M059J (cell line): ENCODE data around the gene SHB. TPM values are rescaled to one million over a fixed set of nuclear protein-coding genes. Genes with fewer than 3 reads are reported as not detected.

Experiments used
- DNase-seq: peaks from one replicate; pipeline ENCODE4 v3.0.0-alpha.2; 2012; ENCODE audit warnings: low read depth
- total RNA-seq: library from RNA; depleted of rRNA; stranded (reverse); fragments of >200 nt; shearing (Covaris generic); gene quantifications from 2 replicates; pipeline ENCODE4 v1.2.3, GENCODE V29; 2014

The SHB gene
- total RNA-seq, 1 experiment from 2014 or later, result 25.6 TPM

DNA sequence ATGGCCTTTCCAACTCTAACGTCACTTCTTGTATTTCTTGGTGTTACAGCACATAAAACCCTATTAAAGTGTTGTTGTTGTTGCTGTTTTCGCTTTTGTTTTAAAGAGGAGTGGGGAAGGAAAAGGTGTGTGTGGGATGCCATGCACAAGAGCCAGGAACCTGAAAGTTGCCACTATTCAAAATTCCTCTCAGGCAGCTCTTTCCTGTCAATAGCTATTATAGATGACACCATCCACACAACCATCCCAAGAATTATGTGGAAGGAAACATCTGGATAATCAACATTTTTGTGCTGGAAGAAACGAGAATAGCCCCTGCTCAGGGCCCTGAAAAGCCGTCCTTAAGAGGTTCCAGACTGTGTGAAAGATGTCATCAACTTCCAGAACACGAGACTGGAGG is 79.3 kb downstream of the SHB start:
- no peak for DNase-seq

DNA sequence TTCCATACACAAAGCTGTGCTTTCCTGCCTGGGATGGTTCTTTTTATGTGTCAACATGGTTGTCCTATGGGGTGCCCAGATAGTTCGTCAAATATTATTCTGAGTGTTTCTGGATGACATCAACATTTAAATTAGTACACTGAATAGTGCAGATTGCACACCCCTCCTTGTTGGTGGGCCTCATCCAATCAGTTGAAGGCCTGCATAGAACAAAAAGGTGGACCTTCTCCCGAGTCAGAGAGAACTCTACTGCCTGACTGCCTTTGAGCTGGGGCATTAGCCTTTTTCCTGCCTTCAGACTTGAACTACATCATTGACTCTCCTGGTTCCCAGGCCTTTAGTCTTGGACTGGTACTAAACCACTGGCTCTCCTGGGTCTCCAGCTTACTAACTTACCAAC is 80.4 kb downstream of the SHB start:
- DNase-seq, result no peak

DNA sequence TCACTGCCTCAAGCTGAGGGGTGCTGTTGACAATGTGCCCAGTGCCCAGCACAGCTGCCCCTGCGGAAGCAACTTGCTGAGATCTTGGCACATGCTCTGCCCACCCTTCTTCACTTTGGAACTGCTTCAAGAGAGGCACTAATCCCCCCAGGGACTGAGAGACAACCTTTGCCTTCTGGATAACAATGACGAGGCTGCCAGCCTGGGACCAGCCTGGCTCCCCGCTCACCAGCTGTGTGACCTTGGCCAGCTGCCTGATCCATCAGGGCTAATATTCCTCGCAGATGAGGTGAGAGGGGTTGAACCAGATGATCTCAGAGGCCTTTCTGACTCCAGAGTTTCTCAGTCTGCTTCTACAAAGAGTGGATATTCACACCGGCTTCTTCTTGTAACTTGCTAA is 81.0 kb downstream of the SHB start:
- no peak for DNase-seq

DNA sequence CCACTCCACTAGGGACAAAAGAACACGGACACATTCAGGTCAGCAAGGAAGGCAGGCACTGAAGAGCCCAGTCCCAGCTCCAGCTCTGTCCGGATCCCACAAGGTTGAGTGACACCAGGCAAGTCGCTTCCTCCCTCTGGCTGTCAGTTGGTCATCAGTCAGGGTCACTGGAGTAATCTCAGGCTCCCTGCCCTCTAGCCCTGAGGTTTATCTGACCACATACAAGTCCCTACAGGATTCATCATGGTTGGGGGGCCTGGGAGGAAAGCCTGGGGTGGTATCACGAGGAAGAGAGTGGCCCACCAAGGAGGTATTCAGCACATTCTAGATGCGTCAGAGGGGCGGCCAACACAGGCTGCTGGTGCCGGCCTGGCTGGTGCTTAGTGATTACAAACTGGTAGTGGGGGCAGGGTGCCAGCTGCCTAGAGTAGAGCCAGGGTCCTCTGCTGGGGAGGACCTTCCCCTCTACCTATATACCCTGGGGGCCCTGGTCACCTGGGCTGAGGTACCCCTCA is 81.5 kb downstream of the SHB start:
- DNase-seq, result no peak

DNA sequence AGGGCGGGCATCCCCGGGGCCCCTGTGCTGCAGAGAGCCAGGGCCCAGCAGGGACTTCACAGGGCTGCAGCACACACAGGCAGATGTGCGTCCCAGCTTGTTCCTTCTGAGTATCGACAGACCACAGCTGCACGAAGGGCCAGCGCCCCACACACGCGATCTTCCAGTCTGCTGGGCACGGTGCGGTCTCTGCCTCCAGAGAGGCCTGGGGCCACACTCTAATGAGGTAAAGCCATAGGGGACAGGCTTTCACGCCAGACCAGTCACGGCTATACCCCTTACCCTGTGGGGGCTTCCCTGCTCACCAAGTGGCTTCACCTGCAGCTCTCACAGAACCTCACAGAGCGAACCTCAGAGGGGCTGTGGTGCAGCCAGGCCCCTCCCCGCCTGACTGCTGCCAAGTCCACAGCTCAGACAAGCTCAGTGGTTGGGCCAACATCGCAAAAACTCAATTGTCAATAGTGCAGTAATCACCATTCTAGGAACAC is 82.2 kb downstream of the SHB start:
- no peak for DNase-seq

DNA sequence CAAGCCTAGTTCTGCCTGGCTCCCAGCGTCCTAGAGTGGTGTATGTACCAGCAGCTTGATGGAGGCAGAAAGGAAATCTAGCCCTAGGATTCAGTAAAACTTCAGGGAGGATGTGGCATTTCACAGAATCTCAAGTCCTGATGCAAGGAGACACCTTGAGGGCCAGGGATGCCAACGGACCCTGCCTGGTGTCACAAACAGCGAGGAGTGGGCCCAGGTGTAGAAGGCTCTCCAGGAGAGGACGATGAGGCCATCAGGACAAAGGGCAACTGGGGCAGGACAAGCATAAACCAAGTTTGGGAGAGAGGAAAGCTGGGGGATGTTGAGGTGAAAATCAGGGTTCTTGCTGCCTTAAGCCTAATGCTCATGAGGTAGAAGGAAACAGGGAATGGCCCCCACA is 83.0 kb downstream of the SHB start:
- DNase-seq, result no peak

DNA sequence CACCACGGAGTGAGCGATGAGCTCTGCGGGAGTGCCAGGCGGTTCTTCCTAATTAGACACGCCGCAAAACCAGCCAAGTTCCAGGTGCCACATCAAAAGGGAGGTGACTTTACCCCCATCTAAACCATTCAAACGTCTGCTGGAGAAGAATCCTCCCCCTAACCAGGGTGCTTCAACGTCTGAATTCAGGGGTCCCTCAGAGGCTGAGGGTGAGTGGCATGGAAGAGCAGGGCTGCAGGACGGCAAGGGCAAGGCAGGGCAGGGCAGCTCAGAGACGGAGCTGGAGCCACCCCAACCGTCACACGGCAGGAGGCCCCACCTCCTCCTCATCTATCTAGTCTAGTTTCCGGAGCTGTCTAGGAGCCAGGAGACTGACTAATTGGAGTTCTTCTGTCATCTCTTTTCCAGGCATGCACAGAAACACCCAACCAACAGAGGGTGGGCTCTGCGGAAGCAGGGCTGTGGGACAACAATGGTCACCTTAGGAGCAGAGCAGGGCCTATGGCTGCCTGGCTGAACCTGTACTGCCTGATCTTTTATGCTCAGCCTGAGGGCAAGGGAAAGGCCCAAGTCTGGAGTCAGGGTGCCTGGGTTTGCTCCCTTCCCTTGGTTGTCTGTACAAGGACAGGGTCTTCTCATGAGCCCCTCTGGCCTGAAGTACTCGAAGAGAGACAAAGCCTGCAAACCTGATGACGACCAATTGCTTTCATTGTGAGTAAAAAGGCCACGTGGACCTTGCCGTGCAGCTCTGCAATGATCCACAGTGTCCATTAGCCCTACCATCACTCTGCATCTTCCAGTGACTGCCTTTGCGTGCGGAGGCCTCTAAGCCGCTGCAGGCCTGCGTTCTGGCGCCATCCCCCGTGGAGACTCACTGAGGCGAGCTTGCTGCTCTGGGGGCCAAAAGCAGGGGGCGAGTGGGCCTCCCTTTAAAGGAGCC is 84.1 kb downstream of the SHB start:
- peak; percentile 32 for DNase-seq

DNA sequence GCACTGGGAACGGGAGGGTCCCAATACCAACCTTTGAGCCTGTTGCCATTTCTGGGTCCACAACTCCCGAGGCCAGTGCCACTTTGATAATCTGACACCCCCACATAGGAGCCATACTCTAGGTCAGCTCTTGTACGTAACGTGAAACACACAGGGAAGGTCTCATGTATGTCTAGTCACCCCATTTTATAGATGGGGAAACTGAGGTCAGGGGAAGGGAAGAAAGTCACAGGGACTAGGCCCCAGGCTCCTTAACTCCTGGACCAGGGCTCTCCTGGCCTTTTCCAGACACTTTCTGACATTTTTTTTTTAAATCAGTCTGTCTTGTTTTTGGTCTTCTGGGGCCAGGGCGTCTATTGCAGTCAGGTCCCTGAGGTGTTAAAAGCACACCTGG is 84.8 kb downstream of the SHB start:
- no peak for DNase-seq

DNA sequence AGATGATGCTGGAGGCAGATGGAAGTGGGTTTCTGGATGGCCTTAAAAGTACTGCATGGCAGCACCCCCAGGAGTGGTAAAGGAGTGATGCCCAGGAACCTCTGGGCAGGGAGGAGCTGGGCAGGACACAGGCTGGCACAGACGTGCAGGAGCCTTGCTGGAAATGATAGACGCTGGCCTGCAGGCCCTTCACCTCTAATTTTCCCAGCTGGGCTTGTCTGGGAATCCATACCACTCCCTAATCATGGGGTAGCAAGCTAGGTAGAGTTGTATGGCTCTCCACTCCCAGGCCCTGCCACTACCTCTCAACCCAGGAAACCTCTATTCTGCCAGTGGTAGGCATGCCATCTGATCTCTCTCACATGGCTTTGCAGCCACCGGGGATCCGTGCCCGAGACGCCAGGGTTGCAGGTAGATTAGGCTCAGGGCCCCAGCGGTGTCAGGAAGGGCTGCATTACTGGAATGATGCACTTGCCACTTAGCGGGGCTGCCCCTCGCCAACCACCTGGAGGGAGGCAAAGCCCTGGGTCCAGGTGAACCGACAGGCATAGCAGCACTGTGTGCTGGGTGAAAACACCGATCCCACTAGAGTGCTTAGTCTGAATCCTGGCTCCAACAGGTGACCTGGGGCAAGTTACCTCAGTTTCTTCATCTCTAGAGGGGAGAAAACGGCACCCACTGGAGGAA is 85.5 kb downstream of the SHB start:
- no peak for DNase-seq

DNA sequence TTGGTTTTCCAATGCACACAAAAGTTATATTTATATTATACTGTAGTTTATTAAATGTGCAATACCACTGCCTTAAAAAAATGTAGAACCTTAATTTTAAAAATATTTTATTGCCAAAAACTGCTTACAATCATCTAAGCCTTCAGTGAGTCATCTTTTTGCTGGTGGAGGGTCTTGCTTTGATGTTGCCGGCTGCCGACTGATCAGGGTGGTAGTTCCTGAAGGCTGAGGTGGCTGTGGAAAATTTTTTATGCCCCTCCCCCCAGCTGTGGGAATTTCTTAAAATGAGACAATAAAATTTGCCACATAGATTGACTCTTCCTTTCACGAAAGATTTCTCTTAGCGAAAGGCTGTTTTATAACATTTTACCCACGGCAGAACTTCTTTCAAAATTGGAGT is 89.2 kb downstream of the SHB start:
- no peak for DNase-seq

DNA sequence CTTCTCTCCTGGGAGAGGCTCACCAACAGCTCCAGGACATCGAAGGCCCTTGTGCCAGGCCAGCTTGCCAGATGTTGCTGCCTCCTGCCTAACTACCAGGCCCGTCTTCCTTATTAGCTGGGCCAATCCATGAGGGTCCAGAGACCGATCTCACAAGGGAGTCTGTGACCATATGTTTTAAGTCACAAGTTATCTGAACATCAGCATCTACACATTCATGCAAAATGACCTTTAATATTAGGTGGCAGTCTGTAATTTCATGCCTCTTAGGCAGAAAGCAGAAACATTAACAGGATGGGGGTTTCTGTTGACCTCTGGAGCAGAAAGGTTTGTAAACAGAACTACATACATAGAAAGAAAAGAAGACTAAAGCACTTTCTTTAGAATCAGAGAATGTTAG is 90.0 kb downstream of the SHB start:
- no peak for DNase-seq

DNA sequence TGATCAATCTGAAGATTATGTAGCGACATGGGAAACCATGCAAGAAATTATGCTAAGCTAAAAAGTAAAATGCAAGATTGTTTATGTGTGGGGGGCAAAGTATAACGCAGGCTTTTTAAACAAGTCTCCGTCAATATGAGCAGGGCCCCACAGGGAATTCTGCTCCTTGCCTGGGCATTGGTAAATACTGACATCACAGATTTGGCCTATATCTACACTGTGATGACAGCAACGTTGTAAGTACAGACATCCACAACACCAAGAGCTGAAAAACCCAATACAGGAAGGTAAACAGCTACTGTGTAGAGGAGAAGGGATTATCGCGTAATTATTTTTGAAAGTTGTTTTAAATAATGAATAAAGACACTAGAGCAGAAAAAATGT is 90.6 kb downstream of the SHB start:
- DNase-seq, result no peak

DNA sequence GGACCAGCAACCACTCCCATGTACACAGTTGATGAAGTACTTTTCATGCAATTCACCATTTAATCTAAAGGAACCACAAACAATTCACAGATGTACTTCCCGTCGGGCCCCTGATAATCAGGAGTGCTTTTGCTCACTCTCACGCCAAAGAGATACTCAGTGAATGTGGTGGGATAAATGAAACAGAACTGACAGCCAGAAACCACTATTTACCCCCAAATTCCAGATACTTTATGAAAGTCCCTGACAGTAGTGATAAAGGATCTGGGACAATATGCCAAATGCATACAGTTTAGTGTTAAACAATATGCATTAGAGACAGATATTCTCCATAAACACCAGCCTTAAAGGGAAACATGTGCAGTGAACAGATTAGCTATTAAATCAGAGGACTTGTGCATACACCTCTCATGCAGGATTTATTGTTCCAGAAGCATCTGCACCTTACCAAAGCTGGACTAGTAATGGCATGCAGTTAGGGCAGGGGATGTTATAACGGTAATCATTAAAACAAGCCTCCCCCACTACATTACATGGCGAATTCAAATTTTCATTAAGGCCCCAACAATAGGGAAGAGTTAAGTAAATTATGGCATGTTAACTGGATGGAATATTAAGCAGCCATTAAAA is 91.1 kb downstream of the SHB start:
- DNase-seq, result no peak

DNA sequence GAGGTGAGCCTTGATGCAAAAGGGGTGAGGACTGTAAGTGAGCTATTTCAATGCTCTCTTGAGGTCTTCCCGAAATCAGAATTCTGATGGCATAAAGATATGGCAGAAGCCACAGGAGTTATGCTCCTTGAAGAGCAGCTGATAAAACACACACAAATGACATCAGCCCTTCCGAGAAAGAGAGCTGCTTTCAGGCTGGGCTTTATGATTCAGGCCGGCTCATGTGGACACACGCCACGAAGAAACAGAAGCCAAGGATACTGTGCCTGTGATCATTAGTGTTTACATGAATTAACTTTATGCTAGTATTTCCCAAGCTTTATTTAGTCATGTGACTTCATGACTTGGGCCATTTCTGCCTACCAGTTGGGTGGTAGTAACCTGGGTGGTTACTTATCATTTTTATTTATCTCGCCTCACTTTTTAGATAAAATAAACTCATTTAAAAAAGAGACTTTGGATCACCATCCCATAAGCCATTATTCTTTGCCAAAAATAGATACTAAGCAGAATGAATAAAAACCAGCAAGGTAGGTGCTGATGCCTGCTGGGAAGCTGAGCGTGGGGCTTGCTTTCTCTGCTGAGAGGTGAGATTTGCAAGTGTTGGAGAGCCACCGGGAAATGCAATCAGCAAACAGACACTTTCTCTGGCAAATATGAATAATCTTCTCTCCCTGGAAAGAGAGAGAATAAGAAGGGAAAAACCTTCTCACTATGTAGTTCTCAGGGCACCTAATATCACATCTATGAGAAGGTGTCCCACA is 92.1 kb downstream of the SHB start:
- peak; percentile 59 for DNase-seq

DNA sequence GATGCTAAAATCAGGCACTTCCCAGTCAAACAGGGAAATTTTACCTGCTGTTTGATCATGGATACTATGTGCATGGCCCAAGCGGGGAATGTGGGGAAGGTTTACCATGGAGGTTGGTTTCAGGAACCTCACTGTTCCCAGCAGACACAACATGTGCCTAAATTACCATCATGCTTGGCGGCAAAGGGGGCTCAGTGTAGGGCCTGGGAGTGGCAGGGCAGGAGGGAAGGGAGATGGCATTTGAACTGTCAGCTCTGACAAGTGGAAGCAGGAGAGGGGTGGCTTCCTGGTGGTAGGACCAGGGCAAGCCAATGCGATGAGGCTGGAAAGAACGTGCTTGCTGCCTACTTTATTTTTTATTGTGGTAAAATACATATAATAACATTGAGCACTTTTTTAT is 93.4 kb downstream of the SHB start:
- DNase-seq, result no peak

DNA sequence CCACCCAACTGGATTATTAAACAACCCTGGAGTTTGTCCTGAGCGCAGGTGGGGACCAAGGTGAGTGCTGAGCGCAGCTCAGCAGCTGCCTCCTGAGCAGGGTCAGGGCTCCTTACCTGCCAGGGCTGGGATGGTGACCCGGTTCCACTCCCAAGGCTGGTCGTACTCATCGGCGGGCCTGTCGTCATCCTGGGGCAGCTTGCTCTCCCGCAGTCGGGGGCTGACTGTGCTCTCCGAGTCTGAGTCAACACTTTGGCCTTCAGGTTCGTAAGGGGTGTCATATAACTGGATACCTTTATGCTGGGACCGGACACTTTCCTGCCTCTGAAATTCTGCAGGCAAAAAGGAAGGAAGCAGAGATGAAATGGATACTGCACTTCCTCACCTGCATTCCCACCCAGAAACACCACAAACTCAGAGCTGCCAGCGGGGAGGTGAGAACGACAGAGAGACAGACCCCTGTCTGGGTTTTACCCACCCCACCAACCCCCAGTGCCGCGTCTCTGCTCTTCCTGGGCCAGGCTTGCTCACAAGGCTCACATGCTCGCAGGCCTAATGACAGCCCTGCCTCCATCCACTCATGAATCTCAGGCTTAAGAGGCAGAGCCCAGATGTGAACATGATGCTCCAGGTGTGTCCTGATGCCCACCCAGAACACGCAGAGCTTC is 94.4 kb downstream of the SHB start:
- DNase-seq, result no peak

DNA sequence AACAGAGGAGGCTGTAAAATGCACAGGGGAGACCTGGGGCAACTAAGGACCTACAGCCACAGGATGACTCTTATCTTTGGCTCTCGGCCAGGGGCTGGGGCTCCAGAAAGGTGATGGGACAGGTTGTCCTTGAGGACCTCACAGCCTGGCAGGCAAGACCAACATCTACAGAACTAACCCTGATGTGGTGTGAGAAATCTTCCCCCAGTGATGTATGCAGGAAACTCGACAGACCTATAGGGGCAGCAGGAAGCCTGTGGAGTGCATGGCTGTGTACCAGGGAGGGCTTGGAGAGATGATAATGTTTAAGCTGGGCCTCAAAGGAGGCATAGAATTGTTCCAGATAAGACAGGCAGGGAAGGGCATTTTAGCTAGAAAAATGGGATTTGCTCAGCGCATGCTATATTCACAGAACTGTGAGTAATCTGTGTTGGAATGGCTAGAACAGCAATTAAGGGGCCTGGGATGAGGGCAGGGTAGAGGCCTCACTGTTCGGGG is 96.6 kb downstream of the SHB start:
- DNase-seq, result peak; percentile 20

DNA sequence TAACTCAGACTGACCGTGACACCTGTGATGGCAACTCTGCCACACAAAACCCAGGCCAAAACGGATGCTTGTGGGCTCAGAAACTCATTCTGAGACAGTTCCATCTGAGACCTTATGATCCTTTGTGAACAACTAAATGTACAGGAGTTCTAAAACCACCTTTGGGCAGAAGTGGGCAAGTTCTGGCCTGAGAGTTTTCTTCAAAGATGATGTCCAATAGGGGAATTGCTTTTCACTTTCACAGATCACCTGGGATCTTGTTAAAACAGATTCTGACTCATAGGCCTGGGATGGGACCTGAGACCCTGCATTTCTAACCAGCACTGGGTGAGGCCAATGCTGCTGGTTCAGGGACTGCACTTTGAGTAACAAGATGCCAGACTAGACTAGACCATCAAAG is 97.3 kb downstream of the SHB start:
- no peak for DNase-seq

DNA sequence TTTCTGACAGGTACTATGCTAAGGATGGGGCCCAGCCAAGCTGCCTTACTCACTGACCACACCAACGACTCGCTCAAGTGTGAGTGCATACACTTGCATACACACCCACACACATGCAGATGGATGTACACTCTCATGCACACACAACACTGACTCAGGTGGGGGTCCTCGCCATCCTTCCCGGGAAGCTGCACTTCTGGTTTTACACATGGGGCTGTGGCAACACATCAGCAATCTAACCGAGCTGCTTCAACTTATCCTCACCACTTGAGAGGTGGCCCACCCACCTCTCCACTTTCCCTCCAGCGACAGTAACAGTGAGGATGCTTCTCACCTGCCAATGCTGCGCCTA is 97.9 kb downstream of the SHB start:
- peak; percentile 26 for DNase-seq

DNA sequence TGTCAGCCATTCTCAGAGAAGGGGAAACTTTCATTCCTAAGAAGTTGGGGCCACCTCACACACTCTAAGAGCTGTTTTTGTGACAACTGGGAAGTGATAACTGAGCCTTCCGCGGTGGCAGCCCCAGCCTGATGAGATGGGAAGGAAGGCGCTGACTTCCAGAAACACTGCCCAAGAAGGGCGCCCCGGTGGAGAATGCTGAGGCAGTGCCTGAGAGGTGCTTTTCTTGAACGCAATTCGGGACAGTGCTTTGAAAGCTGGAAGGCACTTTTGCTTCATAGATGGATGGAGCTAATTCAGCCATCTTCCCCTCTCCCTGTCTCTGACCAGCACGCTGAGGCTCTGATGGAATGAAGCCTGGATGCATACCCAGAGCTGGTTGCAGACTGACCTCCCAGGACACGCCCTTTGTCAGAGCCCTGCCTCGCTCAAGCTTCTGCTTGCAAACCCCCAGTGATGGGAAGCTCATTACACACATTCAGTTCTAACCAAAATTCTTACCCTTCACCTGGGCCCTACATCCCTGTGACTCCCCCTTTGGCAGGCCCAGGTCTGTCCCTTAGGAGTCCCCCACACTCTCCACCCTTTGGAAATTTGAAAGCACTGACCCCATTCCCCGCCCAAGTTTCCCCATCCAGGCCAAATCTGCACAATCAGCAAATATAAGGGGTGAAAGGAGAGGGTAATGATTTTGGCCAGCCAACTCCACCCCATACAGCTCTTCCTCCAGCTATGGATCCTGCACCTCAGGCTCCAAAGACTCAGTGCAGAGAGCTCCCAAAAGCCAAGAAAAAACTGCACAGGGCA is 98.5 kb downstream of the SHB start:
- no peak for DNase-seq
